ENCODE results near the gene TMEM114. TPM values are rescaled to one million over a fixed set of nuclear protein-coding genes. Genes with fewer than 3 reads are reported as not detected.

TMEM114 gene
- total RNA-seq, 4 donors from 2014 or later: not detected

DNA sequence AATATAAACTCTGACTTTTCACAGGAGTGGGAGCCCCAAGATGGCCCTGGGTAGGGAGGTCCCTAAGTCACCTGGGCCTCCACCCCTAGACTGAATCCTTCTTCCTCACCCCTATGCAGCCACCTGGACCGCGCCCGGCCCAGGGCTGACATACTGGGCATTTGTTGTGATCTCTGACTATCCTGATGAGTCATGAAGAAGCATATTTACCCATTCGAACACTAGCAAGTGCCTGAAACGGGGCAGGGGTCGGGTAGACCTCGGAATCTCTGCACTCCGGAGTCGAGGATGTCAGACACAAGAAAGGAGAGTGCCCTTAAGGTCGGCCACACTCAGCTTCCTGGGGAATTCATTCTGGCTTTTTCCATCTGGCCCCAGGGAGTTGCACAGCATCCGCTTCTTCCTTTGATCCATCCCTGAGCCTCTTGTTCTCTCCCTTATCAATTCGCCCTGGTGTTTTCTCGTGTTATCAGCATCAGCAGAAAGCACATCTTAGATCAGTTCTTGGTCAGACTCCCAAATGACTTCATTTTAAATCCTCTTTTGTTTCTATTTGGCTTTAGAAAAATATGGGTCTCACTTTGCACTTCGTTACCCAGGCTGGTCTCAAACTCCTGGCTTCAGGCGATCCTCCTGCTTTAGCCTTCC lies 41.6 kb upstream of the TMEM114 start:
- TF ChIP-seq POLR2A (IDR thresholded peaks at IDR 0.05) (no peak), CTCF (IDR thresholded peaks at IDR 0.05) (no peak)
- WGBS, 2 donors: 70 to 77% methylated on average over 14 to 15 of the region's 15 CpGs
- Histone ChIP-seq H3K27ac (no peak overlapping the region), H3K4me1 (no peaks in the 10 kb centered on the region), H3K27me3 (no peaks in the 10 kb centered on the region), H3K4me3 (replicated peaks in 1 of 3) (no peak overlapping the region), H3K9me3 (no peaks in the 10 kb centered on the region), H3K36me3 (peaks cover 48 to 75% of the 10 kb centered on the region in 2 donors)
- no peak for DNase-seq
- intact Hi-C loops (cut with DNase I): no loop called here

DNA sequence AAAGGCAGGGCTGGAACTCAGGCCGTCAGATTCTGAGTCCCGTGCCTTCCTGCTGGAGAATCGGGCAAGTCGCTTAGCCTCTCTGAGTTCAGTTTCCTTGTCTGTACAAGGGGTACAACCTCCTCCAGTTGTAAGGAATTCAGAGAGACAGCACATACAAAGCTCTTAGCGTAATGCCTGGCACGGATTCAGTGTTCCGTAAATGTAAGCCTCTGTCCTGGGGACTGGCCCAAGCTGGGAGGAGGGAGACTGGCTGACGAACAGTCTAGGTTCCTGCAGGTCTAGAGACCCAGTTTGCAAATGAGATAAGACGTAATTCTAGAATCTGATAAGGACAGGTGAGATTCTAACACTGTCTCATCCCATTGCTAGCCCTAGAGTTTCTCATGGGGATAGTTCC lies 41.1 kb upstream of the TMEM114 start:
- Histone ChIP-seq H3K27me3 (no peaks in the 10 kb centered on the region), H3K4me3 (replicated peaks in 1 of 3) (no peak overlapping the region), H3K4me1 (no peaks in the 10 kb centered on the region), H3K36me3 (peaks cover 49 to 77% of the 10 kb centered on the region in 2 donors), H3K27ac (no peak overlapping the region), H3K9me3 (no peaks in the 10 kb centered on the region)
- TF ChIP-seq CTCF (IDR thresholded peaks at IDR 0.05) (no peak), POLR2A (IDR thresholded peaks at IDR 0.05) (no peak)
- intact Hi-C loops (cut with DNase I): no loop called here
- WGBS, 2 donors: 91 to 93% methylated on average over 9 of the region's 9 CpGs
- DNase-seq: no peak

DNA sequence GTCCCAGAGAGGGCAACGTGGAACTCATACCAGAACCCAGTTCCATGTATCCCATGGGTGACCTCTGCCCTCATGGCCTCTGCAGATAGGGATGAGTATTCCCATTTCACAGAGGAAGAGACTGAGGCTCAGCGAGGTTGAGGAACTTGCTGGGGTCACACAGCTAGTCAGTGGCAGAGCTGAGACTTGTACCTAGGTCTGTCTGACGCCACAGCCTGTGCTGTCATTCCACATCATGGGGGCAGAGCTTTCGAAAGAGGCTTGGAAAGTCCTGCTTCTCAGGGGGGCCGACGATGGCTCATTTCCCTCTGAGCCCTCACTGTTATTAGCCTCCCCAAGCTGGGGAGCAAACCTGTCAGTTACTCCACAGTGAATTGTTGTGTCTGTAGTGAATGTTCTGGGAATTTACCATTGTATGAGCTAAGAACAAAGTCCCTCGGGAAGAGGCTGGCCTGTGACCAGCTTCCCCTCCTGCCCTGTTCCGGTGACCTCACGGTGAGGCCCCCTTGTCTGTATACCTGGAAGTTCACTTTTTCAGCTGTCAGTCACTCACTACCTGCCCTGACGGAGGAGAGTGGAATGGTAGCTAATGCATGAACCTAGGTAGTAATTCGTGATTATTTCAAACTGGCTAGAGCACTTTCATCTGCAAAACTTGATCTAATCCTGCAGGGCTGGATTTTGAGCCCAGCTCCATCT lies 40.1 kb upstream of the TMEM114 start:
- Histone ChIP-seq H3K27me3 (no peaks in the 10 kb centered on the region), H3K36me3 (peaks cover 48 to 78% of the 10 kb centered on the region in 2 donors), H3K4me3 (replicated peaks in 1 of 3) (no peak overlapping the region), H3K9me3 (no peaks in the 10 kb centered on the region), H3K27ac (no peak overlapping the region), H3K4me1 (no peaks in the 10 kb centered on the region)
- intact Hi-C loops (cut with DNase I): no loop called here
- no peak for DNase-seq
- no peak for TF ChIP-seq POLR2A (IDR thresholded peaks at IDR 0.05)
- TF ChIP-seq CTCF (IDR thresholded peaks at IDR 0.05): no peak
- 85 to 88% methylated on average over 6 to 11 of the region's 11 CpGs for WGBS, 2 donors

DNA sequence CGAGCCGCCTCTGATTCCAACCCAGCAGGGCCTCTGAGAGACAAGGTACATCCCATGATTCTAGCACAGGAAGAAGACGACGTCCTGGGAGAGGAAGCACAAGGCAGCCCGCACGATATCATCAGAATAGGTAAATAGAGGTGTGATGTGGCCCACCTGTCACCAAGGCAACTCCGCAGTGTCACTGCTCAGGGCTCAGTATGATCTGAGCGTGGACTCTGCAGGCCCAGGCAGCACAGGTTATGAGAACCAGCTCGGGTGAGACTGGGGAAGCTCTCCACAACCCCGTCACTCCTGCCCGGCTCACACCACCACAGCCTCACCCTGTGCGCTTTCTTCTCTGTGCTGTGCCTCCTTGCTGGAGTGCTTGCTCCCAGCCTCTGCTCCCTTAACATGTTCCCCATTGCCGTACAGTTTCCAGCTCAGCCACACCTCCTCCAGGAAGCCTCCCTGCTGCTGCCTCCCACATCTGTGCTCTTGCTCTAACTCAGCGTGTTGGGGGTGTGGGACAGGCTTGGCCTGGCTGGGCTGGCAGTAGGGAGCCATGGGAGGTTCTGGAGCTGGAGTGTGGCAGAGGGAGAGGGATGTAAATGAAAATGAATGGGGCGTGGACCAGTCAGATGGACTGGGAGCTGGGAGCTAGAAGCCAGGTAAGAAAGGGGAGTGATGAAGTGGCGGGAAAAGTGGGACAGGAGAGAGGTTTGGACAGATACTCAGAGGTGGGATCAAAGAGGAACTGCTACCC lies 38.8 kb upstream of the TMEM114 start:
- no peaks in the 10 kb centered on the region for H3K27me3 ChIP-seq
- intact Hi-C loops (cut with DNase I): no loop called here
- H3K27ac ChIP-seq: no peak overlapping the region
- no peak overlapping the region for H3K4me3 ChIP-seq (replicated peaks in 1 of 3)
- TF ChIP-seq POLR2A (IDR thresholded peaks at IDR 0.05): no peak
- TF ChIP-seq CTCF (IDR thresholded peaks at IDR 0.05): no peak
- WGBS, 2 donors: 93% methylated on average over 14 to 16 of the region's 16 CpGs
- H3K36me3 ChIP-seq: peaks cover 40 to 71% of the 10 kb centered on the region in 2 donors
- H3K9me3 ChIP-seq: no peaks in the 10 kb centered on the region
- no peaks in the 10 kb centered on the region for H3K4me1 ChIP-seq
- no peak for DNase-seq

DNA sequence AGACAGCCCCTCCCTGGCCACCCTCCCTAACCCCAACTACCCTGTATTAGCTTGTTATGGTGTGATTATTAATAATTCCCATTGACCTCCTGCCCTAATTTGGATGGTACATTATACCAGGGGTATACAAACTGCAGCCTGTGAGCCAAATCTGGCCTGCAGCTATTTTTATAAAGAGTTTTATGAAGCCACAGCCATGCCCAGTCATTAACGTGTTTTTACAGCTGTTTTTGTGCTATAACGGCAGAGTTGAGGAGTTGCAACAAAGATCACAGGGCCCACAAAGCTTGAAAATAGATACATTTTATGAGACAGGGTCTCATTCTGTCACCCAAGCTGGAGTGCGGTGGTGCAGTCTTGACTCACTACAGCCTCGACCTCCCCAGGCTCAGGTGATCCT lies 37.1 kb upstream of the TMEM114 start:
- TF ChIP-seq CTCF (IDR thresholded peaks at IDR 0.05) (no peak), POLR2A (IDR thresholded peaks at IDR 0.05) (no peak)
- no peak for DNase-seq
- Histone ChIP-seq H3K27ac (no peak overlapping the region), H3K27me3 (no peaks in the 10 kb centered on the region), H3K36me3 (peaks cover 40 to 66% of the 10 kb centered on the region in 2 donors), H3K9me3 (no peaks in the 10 kb centered on the region), H3K4me1 (peaks cover 4 to 7% of the 10 kb centered on the region in 2 donors), H3K4me3 (replicated peaks in 1 of 3) (no peak overlapping the region)
- intact Hi-C loops (cut with DNase I): no loop called here
- 91 to 92% methylated on average over 4 of the region's 4 CpGs for WGBS, 2 donors

Data from thyroid gland (tissue), 4 donors.